UCSD-AML1 (cell line): Measurements from ENCODE around the gene PTPN7.

Experiments
- DNase-seq: peaks from one replicate; lab custom pipeline; 2025; ENCODE audit not compliant: unreplicated experiment; lab: John Stamatoyannopoulos, UW

The PTPN7 gene

DNA sequence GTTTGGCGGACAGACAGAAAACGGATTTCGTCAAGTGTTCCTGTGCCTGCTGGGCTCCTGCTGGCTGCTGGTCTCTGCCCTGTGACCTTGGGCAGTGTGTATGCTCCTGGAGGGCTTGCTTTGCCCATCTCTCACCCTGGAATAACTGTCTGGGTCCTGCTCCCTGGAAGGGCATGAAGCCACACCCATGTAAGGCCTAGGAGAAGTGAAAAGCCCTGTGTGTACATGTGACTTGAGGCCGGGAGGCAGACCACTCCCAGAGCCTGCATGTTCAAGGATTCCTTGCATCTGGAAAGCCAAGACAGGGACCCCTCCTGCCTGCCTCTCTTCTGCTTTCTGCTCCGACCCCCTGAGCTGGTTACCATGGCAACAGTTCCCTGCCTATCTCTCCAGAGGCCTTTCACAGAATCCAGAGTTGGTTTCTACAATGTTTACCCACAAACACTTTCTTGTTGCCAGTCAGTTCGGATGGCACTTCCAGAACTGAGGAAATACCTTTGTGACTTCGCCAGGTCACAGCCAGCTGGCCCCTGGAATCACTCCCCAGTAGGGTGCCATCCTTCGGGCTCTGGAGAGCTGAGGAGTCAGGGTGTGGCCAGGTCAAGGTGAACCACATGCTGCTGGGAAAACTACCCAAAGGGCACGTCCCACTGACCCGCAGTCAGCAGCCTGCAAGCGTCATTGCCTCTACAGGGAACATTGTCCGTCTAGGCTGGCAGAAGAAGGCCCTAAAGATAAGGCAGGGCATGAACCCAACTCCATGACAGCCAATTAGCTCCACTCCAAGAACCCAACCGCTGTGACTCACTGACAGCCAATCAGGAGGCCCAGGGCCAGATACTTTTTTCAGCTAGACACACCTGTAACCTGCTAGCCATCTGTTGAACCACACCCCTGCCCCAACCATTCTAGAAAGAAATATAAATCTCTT lies 52.3 kb downstream of the PTPN7 start:
- DNase-seq = no peak

DNA sequence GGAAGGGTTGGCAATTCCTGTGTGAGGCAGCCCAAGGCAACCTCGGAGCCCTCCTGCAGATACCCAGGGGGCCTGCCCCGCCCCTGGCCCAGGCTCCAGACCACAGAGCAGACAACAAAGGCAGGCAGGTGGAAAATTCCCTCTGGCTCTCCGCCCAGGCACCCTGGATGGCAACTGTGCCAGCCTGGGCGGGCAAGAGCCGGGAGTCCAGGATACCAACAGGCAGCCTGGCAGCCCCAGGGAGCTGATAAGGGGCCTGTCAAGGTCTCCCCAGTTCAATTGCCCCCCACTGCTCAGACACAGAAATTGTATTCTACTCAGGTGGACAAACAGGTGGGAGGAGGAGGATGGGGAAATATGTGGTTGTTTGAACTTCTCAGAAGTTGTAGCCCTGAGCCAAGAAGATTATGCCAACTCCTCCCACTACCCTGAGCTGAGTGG lies 53.1 kb downstream of the PTPN7 start:
- DNase-seq = no peak

- no peak for DNase-seq
These were observed 53.8 kb downstream of the PTPN7 start for GRCh38 chr1:202106340-202107254.

DNA sequence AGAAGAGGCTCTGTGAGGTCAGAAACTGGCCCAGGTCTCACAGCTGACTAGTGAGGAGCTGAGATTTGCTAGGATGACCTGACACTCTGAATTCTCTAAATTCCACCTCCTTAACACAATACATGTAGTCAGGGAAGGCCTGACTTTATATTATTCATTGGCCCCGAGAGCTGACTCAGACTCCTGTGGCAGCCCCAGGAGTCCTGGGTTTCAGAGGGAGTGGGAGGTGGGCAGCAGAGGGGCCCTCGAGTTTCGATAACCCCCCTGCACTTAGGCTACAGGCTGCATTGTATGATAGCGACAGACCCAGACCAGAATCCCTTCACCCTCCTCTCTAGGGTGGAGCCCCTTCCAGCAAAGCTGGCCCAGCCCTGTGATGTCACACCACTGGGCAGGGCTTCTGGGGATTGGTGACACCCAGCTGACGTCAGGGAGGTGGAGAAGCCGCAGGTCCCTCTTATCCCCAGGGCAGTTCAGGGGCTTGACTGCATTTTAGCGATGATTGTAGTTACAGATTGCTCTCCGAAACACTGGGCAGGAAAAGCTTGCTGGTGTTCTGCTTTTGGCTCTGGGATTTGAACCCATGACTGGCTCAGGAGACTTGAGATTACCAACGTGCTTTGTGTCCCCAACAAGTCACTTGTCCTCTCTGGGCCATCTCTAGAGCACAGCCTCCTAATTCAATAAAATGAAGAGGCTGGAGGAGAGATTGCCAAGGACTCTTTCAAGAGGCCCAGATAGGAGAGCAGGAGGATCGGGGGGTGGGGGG lies 54.6 kb downstream of the PTPN7 start:
- DNase-seq = no peak

- no peak for DNase-seq
These were observed 56.3 kb downstream of the PTPN7 start for GRCh38 chr1:202104073-202104472.

DNA sequence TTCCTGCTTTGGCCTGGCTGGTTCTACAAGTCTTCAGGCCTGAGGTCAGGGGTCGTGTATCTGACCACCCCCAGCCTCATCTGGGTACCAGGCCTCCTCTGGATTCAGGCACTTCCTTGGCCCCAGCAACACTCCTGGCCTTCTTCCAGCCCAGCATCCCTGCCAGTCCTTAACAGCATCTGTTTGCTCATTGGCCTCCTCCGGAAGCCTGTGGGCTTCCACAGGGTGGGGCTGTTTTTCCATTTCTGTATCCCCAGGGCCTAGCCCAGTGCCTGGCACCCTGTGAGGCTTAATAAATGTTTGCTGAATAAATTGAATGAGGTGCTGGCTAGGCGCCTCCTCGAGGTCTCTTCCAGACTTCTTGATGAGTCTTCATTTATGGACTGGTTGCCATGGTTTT lies 59.2 kb downstream of the PTPN7 start:
- DNase-seq = no peak
